Measurements from ENCODE around the gene RASA2.

RASA2 gene

GRCh38 chr3:141648055-141648910 lies 161.5 kb downstream of the RASA2 start:
- Histone ChIP-seq H3K27me3 (ENCODE audit: control insufficient read depth, insufficient read depth, low read length) (no peaks in the 10 kb centered on the region), H3K9ac (ENCODE audit: low read length) (no peak overlapping the region), H3K36me3 (ENCODE audit: control insufficient read depth, insufficient read depth, low read length) (no peaks in the 10 kb centered on the region), H3K4me1 (ENCODE audit: control insufficient read depth, insufficient read depth, low read length) (peaks cover 22% of the 10 kb centered on the region), H3K4me3 (ENCODE audit: low read length) (no peak overlapping the region), H3K27ac (ENCODE audit: low read depth, low read length) (peak overlapping the region; percentile 45)

DNA sequence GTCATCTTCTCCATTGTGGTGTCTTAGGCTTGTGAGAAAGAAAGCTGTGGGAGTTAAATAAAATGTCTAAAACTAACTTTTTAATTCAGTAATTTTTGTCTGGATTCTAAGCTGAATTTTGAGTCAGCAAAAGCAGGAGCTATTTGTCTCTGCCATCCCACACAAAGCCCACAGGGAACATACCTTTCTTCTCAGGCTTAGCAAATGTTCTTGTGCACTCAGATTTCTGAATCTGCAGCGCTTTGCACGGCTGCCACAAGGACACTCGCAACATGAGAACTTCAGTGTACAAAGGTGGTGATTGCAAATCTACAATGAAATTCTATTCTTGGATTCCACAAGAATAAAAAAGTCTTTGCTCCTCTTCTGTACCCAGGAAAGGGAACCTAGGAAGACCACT lies 163.0 kb downstream of the RASA2 start:
- no peaks in the 10 kb centered on the region for H3K27me3 ChIP-seq (ENCODE audit: control insufficient read depth, insufficient read depth, low read length)
- no peak overlapping the region for H3K9ac ChIP-seq (ENCODE audit: low read length)
- peaks cover 25% of the 10 kb centered on the region for H3K4me1 ChIP-seq (ENCODE audit: control insufficient read depth, insufficient read depth, low read length)
- no peak overlapping the region for H3K4me3 ChIP-seq (ENCODE audit: low read length)
- no peak overlapping the region for H3K27ac ChIP-seq (ENCODE audit: low read depth, low read length)
- no peaks in the 10 kb centered on the region for H3K36me3 ChIP-seq (ENCODE audit: control insufficient read depth, insufficient read depth, low read length)

DNA sequence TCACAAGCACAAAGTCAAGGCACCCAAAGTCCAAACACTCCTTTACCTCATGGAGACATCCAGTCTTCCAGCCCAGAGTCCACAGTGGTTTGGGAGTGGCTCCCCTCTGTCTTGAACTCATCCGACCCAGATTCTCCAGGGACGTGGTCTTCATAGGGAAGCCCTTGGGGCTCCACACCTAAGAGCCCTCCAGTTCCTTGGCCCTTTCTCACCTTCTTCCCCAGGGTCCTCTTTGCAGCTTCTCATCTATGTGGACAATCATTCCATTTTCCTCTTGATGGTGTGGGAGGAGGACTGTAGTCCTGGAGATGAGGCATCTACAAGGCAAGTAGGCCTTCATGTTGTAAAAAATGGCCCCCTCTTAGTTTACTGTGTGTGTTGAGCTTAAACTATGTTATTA lies 164.0 kb downstream of the RASA2 start:
- no peaks in the 10 kb centered on the region for H3K27me3 ChIP-seq (ENCODE audit: control insufficient read depth, insufficient read depth, low read length)
- H3K4me1 ChIP-seq (ENCODE audit: control insufficient read depth, insufficient read depth, low read length) = peaks cover 25% of the 10 kb centered on the region
- H3K27ac ChIP-seq (ENCODE audit: low read depth, low read length) = no peak overlapping the region
- no peaks in the 10 kb centered on the region for H3K36me3 ChIP-seq (ENCODE audit: control insufficient read depth, insufficient read depth, low read length)
- H3K4me3 ChIP-seq (ENCODE audit: low read length) = no peak overlapping the region
- H3K9ac ChIP-seq (ENCODE audit: low read length) = no peak overlapping the region

- Histone ChIP-seq H3K4me1 (ENCODE audit: control insufficient read depth, insufficient read depth, low read length) (peaks cover 26% of the 10 kb centered on the region), H3K36me3 (ENCODE audit: control insufficient read depth, insufficient read depth, low read length) (no peaks in the 10 kb centered on the region), H3K9ac (ENCODE audit: low read length) (no peak overlapping the region), H3K27me3 (ENCODE audit: control insufficient read depth, insufficient read depth, low read length) (no peaks in the 10 kb centered on the region), H3K4me3 (ENCODE audit: low read length) (no peak overlapping the region), H3K27ac (ENCODE audit: low read depth, low read length) (peak overlapping the region; percentile 66)
Observed at GRCh38 chr3:141651409-141651808, 164.6 kb downstream of the RASA2 start.

GRCh38 chr3:141652349-141652748 lies 165.5 kb downstream of the RASA2 start:
- peak overlapping the region; percentile 66 for H3K27ac ChIP-seq (ENCODE audit: low read depth, low read length)
- H3K27me3 ChIP-seq (ENCODE audit: control insufficient read depth, insufficient read depth, low read length) = no peaks in the 10 kb centered on the region
- H3K4me1 ChIP-seq (ENCODE audit: control insufficient read depth, insufficient read depth, low read length) = peaks cover 29% of the 10 kb centered on the region
- no peaks in the 10 kb centered on the region for H3K36me3 ChIP-seq (ENCODE audit: control insufficient read depth, insufficient read depth, low read length)
- no peak overlapping the region for H3K4me3 ChIP-seq (ENCODE audit: low read length)
- H3K9ac ChIP-seq (ENCODE audit: low read length) = no peak overlapping the region

DNA sequence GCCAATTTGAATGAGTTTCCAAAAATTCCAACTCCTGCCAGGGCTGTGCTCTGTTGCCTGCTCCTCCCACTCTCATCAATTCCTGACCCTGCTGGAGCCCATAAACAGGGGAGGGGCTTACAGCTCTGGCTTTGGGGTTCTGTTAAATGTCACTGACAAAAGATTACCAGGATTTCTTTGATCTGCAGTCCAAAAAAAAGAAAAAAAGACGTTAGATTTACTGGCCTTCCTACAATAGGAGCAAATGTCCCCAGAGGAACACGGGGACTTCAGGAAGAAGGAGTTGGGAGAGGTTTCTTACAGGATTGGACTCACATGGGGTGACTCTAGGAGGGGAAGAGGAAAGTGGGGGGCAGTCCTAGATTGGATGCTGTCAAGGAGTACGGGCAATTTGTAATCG lies 167.0 kb downstream of the RASA2 start:
- no peak overlapping the region for H3K9ac ChIP-seq (ENCODE audit: low read length)
- no peaks in the 10 kb centered on the region for H3K36me3 ChIP-seq (ENCODE audit: control insufficient read depth, insufficient read depth, low read length)
- H3K27ac ChIP-seq (ENCODE audit: low read depth, low read length) = peak overlapping the region; percentile 38
- no peak overlapping the region for H3K4me3 ChIP-seq (ENCODE audit: low read length)
- H3K4me1 ChIP-seq (ENCODE audit: control insufficient read depth, insufficient read depth, low read length) = peaks cover 23% of the 10 kb centered on the region
- no peaks in the 10 kb centered on the region for H3K27me3 ChIP-seq (ENCODE audit: control insufficient read depth, insufficient read depth, low read length)

- H3K9ac ChIP-seq (ENCODE audit: low read length) = no peak overlapping the region
- H3K4me3 ChIP-seq (ENCODE audit: low read length) = no peak overlapping the region
- no peaks in the 10 kb centered on the region for H3K27me3 ChIP-seq (ENCODE audit: control insufficient read depth, insufficient read depth, low read length)
- no peaks in the 10 kb centered on the region for H3K36me3 ChIP-seq (ENCODE audit: control insufficient read depth, insufficient read depth, low read length)
- H3K4me1 ChIP-seq (ENCODE audit: control insufficient read depth, insufficient read depth, low read length) = peaks cover 23% of the 10 kb centered on the region
- no peak overlapping the region for H3K27ac ChIP-seq (ENCODE audit: low read depth, low read length)
Observed at GRCh38 chr3:141655801-141656200, 169.0 kb downstream of the RASA2 start.

- H3K27ac ChIP-seq (ENCODE audit: low read depth, low read length) = no peak overlapping the region
Observed at GRCh38 chr3:141656771-141657170, 169.9 kb downstream of the RASA2 start.

GRCh38 chr3:141657516-141657915 lies 170.7 kb downstream of the RASA2 start:
- Histone ChIP-seq H3K4me1 (ENCODE audit: control insufficient read depth, insufficient read depth, low read length) (peaks cover 15% of the 10 kb centered on the region), H3K9ac (ENCODE audit: low read length) (no peak overlapping the region), H3K27me3 (ENCODE audit: control insufficient read depth, insufficient read depth, low read length) (no peaks in the 10 kb centered on the region), H3K27ac (ENCODE audit: low read depth, low read length) (peak overlapping the region; percentile 92), H3K36me3 (ENCODE audit: control insufficient read depth, insufficient read depth, low read length) (no peaks in the 10 kb centered on the region), H3K4me3 (ENCODE audit: low read length) (no peak overlapping the region)

More at GRCh38 chr3:141656771-141657170, 169.9 kb downstream of the RASA2 start:
- Histone ChIP-seq H3K4me3 (ENCODE audit: low read length) (no peak overlapping the region), H3K9ac (ENCODE audit: low read length) (no peak overlapping the region), H3K36me3 (ENCODE audit: control insufficient read depth, insufficient read depth, low read length) (no peaks in the 10 kb centered on the region), H3K27me3 (ENCODE audit: control insufficient read depth, insufficient read depth, low read length) (no peaks in the 10 kb centered on the region), H3K4me1 (ENCODE audit: control insufficient read depth, insufficient read depth, low read length) (peaks cover 22% of the 10 kb centered on the region)

DNA sequence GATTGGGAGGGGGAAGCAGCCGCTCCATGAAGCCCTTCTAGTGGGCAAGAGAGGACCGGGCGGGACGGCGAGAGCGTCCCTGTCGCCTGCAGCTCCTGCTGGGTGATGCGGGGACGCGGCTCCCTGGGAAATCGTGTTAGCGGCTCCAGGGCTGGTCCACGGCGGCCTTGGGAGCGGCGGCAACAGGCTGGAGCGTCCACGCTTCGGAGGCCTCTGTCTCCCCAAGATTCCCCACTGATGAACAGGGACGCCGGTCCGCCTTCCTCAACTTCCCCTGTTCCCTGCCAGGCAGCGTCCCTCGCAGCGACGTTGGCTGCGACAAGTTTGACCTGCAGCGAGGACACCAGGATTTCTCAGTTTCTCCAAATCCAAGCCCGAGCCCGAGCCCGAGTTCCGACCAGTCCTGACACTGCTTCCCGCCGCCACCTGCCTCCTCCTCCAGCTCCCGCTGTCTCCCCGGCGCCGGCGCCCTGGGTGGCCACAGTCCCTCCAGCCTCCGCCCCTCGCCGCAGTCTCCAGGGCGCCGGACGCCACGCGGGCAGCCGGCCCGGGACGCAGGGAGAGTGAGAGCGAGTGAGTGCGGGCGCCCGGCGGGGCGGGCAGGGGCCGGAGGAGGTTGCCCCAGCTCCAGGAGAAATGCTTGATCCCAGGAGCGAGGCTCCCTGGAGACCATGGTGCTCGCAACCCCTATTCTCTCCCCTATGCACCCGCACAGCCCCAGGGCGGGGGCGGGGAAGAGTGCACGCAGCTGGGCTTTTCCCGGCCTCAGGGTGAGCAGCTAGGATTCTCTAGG lies 173.2 kb downstream of the RASA2 start:
- H3K27me3 ChIP-seq (ENCODE audit: control insufficient read depth, insufficient read depth, low read length) = no peaks in the 10 kb centered on the region
- H3K27ac ChIP-seq (ENCODE audit: low read depth, low read length) = peak overlapping the region; percentile 92

DNA sequence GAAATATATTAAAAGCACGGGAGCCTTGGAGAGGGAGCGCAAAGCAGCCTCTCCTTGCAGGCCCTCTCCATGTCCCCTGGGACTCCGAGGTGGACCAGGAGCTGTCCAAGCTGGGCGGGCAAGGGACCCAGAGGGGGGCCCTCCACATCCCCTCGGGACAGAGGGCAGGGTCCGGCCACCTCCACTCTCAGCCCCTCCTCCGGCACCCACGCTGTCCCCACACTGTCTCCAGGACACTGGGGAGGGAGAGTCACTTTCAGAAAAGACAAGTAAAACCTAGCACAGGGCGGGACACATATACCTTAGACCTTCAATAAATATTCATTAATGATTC lies 173.8 kb downstream of the RASA2 start:
- Histone ChIP-seq H3K4me1 (ENCODE audit: control insufficient read depth, insufficient read depth, low read length) (peaks cover 4% of the 10 kb centered on the region), H3K27me3 (ENCODE audit: control insufficient read depth, insufficient read depth, low read length) (no peaks in the 10 kb centered on the region), H3K4me3 (ENCODE audit: low read length) (peak overlapping the region; percentile 77), H3K9ac (ENCODE audit: low read length) (no peak overlapping the region), H3K27ac (ENCODE audit: low read depth, low read length) (peak overlapping the region; percentile 92), H3K36me3 (ENCODE audit: control insufficient read depth, insufficient read depth, low read length) (no peaks in the 10 kb centered on the region)

More for the DNA sequence above, 173.2 kb downstream of the RASA2 start:
- Histone ChIP-seq H3K9ac (ENCODE audit: low read length) (peak overlapping the region; percentile 32), H3K4me3 (ENCODE audit: low read length) (peak overlapping the region; percentile 77), H3K4me1 (ENCODE audit: control insufficient read depth, insufficient read depth, low read length) (peaks cover 4% of the 10 kb centered on the region), H3K36me3 (ENCODE audit: control insufficient read depth, insufficient read depth, low read length) (no peaks in the 10 kb centered on the region)

DNA sequence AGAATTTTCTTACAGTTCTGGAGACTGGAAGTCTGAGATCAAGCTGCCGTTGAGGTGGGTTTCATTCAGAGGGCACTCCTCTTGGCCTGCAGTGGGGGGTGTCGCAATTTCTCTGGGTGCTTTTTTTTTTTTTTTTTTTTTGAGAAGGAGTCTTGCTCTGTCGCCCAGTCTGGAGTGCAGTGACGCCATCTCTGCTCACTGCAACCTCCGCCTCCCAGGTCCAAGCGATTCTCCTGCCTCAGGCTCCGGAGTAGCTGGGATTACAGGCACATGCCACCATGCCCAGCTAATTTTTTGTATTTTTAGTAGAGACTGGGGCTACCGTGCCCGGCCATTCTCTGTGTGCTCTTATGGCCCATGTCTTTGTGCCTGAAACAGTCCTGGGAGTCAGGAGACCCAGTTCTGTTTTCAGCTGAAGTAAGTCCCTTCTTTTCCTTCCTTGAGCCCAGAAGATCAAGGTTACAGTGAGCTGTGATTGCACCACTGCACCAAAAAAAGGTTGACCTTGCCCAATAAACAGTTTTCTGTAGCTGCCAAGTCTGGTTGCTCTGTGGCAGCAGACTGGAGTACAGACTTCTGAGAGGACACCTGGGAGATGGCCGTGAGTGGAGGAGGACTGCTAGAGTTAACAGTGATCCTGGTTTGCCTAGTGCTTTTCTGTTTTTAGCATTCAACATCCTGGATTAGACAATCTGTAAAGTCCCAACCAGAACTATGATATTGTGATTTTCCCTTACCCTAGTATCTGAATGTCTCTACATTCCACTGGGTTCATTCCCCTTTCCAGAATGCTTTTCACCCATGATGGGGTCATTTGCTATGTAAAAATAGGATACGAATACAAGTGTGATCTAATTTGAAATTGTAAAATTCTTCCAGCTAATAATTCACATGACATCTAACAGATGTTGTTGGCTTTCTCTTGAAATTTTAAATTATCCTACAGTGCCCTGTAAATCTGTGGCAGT lies 174.7 kb downstream of the RASA2 start:
- Histone ChIP-seq H3K27me3 (ENCODE audit: control insufficient read depth, insufficient read depth, low read length) (no peaks in the 10 kb centered on the region), H3K4me1 (ENCODE audit: control insufficient read depth, insufficient read depth, low read length) (peaks cover 2% of the 10 kb centered on the region), H3K4me3 (ENCODE audit: low read length) (no peak overlapping the region), H3K36me3 (ENCODE audit: control insufficient read depth, insufficient read depth, low read length) (no peaks in the 10 kb centered on the region), H3K9ac (ENCODE audit: low read length) (no peak overlapping the region), H3K27ac (ENCODE audit: low read depth, low read length) (no peak overlapping the region)

Data from rectal smooth muscle tissue (tissue), 1 donor.